GM19328 (cell line): ENCODE data around the gene SHISA4.
"Not testable (repeated sequence)": the region's sequence is repeated elsewhere in the genome, so short reads cannot be mapped to it uniquely, and the experiment has no call there.

Source experiments
- ATAC-seq: cut with Tn5 transposase; IDR thresholded peaks from one replicate; pipeline ENCODE4 v1.9.1; 2021; ENCODE audit warnings: mild to moderate bottlenecking, moderate library complexity; ENCODE audit not compliant: unreplicated experiment

Gene SHISA4

GRCh38 chr1:201888282-201889089 lies at the start of gene SHISA4:
Gene SHISA4 (plus strand): TSS chr1:201888898. CDS start chr1:201888995, 97 bp downstream.
- no peak for ATAC-seq

- ATAC-seq = not testable (repeated sequence)
Measured at GRCh38 chr1:201839089-201839488, 49.6 kb upstream of the SHISA4 start.

DNA sequence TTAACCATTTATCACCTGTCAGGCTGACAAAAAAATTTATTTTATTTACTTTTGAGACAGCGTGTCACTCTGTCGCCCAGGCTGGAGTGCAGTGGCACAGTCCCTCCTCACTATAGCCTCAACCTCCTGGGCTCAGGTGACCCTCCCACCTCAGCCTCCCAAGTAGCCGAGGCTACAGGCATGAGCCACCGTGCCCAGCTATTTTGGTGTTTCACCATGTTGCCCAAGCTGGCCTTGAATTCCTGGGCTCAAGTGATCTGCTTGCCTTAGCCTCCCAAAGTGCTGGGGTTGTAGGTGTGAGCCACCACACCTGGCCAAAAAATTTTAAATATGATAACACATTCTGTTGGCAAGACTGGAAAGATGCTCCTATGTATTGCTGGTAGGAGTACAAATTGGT lies 48.6 kb upstream of the SHISA4 start:
- ATAC-seq = no peak

GRCh38 chr1:201840490-201840889 lies 48.2 kb upstream of the SHISA4 start:
- ATAC-seq = no peak

- no peak for ATAC-seq
Measured at GRCh38 chr1:201841265-201841912, 47.3 kb upstream of the SHISA4 start.

DNA sequence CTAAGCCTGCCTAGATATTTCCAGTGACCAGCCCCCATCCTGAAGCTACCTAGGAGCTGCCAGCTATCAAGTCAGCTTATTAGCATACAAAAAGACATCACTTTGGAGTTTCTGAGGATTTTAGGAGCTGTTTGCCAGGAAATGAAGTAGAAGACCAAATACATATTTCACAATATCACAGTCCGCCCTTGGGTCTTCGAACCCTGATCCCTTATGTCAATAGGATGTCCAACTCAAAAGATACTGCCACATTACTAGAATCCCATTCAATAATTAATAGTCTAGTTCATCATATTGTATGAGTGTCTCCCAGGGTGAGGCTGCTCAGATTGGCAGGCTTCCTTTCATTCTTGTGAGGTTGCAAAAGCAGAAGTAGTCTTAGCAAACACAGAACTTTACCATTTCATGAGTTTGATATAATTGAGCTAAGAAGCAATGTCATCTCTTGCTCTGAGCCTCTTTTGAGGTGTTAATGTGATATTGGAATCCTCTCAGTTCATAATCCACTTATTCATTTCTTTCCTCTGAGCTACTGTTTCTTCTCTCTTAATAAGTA lies 46.1 kb upstream of the SHISA4 start:
- no peak for ATAC-seq

DNA sequence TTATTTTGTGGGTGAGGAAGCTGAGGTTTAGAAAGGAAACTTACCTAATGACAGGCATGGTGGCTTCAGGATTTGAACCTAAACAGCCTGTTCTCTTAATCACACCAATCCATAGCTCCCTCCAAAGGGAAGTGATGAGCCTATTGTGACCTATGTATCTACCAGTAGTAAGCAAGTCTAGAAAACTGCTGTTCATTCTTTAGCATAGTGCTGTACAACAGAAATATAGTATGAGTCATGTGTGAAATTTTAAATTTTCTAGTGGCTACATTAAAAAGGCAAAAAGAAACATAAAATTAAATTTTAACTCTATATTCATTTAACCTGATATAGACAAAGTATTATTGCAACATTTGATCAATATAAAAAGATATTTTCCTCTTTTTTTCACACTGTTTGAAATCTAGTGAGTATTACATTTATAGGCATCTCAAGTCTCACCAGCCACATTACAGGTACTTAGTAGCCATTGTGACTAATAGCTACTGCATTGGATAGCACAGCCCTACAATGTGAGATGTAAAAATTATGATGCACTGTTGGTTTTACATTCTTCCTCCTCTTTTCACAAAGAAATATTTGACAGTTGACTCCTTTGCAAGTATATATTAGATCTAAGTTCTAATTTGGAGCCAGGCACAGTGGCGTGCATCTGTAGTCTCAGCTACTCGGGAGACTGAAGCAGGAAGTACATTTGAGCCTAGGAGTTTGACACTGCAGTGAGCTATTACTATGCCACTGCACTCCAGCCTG lies 43.2 kb upstream of the SHISA4 start:
- ATAC-seq = no peak

- ATAC-seq = no peak
Measured at GRCh38 chr1:201847150-201847549, 41.5 kb upstream of the SHISA4 start.

DNA sequence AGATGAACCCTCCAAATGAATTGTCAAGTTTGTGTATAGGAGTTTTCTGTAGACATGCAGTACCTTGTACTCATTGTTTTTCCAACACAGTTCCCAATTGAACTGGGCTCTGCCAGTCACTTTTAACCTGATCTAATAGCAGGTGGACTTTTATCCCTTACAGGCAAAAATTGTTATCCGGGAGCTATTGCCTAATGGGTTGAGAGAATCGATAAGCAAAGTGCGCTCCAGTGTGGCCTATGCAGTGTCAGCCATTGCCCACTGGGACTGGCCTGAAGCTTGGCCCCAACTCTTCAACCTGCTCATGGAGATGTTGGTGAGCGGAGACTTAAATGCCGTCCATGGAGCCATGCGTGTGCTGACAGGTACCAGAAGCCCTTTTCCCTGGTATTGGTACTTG lies 40.5 kb upstream of the SHISA4 start:
- no peak for ATAC-seq

DNA sequence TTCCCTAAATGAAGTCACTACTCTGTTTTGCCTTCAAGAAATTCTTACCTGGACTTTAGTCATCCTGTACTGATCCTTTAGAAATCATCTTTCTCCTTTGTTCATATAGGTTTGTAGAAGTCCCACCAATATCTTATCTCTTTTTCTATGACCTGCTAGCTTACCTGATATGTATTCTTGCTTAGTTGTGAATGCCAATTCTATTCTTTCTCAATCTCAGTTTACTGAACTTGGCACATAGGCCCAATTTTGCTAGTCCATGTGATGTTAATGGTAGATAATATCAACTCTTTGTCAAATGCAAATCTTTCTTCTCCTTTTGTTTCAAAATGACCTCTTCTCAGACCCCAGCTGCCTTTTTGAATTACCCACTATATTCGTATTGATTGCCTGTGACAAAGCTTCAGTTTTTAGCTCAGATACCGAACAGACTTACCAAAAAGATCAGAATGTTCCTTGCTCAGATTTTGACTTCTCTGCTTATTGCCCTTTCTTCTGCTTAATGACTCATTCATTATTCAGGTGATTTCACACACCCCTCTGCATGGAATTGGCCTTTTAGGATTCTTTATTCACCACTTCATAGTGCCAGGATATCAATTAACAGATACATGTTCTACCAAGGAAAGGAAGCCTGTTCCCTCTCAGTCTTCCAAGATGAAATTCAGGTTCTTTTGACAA lies 39.2 kb upstream of the SHISA4 start:
- no peak for ATAC-seq

- ATAC-seq = no peak
Measured at GRCh38 chr1:201850053-201850397, 38.7 kb upstream of the SHISA4 start.

- ATAC-seq = no peak
Measured at GRCh38 chr1:201851949-201852348, 36.7 kb upstream of the SHISA4 start.

GRCh38 chr1:201856722-201857121 lies 32.0 kb upstream of the SHISA4 start:
- ATAC-seq = not testable (repeated sequence)

DNA sequence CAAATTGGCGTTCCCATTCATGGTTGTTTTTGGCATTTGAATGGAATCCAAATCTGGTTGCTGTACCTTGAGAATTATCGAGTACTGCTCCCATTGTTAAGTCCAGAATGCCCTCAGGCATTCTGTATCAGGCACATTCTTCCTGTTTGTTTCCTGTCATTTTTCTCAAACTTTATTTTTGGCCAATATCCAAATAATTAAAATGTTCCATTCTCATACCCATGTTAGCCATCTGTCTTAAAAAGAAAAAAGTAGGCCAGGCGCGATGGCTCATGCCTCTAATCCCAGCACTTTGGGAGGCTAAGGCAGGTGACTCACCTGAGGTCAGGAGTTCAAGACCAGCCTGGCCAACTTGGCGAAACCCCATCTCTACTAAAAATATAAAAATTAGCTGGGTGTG lies 29.3 kb upstream of the SHISA4 start:
- no peak for ATAC-seq

DNA sequence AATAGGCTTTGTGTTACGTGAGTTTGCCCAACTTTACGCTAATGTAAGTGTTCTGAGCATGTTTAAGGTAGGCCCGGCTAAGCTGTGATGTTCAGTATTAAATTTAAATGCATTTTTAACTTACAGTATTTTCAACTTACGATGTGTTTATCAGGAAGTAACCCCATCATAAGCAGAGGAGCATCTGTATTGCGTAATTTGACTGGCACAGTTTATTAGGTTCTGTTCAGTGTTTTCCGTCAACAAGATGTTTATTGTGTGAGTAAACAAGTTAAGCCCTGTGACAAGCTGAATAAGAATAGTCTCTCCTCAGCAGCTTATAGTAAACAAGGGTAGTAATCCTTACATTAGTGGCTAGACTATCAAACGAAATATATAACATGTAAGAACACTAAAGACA lies 27.2 kb upstream of the SHISA4 start:
- no peak for ATAC-seq

DNA sequence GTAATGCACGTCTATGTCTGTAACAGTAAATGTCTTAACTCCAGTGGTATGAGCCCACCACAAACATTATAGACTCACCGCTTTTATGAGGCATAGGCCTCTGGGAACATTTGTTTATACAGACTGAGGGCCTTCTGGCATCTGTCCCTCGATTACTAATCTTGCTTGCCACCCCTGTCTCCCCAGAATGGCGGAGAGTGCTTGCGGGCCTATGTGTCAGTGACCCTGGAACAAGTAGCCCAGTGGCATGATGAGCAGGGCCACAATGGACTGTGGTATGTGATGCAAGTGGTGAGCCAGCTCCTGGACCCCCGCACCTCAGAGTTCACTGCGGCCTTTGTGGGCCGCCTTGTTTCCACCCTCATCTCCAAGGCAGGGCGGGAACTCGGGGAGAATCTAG lies 18.3 kb upstream of the SHISA4 start:
- ATAC-seq = no peak

DNA sequence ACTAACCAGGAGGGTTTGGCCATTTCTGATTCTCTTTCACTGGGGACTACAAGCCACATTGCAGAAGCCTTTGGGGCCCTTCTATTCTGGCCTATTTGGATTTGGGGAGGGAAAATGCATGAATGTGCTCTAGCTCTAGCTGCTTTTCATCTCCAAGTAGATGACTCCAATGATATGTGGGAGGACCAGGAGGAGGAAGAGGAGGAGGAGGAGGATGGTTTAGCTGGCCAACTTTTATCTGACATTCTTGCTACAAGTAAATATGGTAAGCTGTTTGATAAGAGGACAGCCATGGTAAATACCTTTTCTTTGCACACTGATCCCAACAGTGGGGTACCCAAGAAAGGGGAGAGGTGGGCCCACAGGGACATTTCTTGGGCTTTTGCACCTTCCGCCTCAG lies 14.0 kb upstream of the SHISA4 start:
- no peak for ATAC-seq

- ATAC-seq = no peak
Measured at GRCh38 chr1:201876148-201876818, 12.4 kb upstream of the SHISA4 start.

GRCh38 chr1:201877877-201878401 lies 10.8 kb upstream of the SHISA4 start:
- no peak for ATAC-seq

- no peak for ATAC-seq
Measured at GRCh38 chr1:201880928-201881571, 7.6 kb upstream of the SHISA4 start.
